Measurements from ENCODE around the gene GMEB2. TPM values are rescaled to one million over a fixed set of nuclear protein-coding genes. Genes with fewer than 3 reads are reported as not detected.

The GMEB2 gene
- total RNA-seq, 1 donor, result 9.4 TPM

DNA sequence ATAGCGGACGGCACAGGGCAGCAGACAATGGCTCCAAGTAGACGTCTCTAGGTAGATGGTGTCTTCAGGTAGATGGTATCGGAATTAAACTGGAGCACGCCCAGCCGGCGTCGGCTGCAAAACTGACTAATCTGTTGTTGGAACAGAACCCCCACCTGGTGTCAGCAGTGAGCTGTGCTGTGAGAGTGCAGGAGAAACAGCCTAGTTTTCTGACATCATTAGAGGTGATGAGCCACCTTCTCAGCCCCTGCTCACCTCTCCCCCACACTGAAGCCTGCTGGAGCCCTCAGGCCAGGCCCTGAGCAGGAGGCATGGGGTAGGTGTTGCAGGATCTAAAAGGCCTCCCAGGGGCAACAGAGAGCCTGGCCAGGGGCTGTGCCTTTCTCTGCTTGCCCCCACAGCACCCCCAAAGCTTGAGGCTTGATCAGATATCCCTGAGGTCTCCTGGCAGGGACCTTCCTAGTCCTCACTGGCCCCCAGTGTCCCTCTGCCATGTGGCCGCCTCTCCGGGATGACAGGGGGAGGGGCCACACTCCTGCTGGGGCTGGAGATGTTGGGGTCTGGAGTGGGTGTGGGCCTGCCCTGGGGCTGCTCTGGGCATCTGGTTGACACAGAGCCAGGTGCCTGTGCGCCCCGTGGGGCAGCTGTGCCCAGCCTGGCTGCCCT is 46.0 kb downstream of the GMEB2 start:
- Histone ChIP-seq H4K20me1 (ENCODE audit: insufficient read depth, low read length) (no peaks in the 10 kb centered on the region), H3K27ac (ENCODE audit: low read depth, low read length) (no peak overlapping the region), H3K4me1 (ENCODE audit: insufficient read depth, low read length) (no peaks in the 10 kb centered on the region), H3K27me3 (ENCODE audit: insufficient read depth, low read length) (peaks cover 3% of the 10 kb centered on the region), H3K36me3 (ENCODE audit: insufficient read depth, low read length) (no peaks in the 10 kb centered on the region), H3K9me3 (ENCODE audit: low read depth, low read length) (no peaks in the 10 kb centered on the region), H3K4me2 (ENCODE audit: insufficient read depth, low read length) (no peak overlapping the region), H2AFZ (ENCODE audit: low read length) (no peak overlapping the region), H3K4me3 (ENCODE audit: insufficient read depth, low read length) (no peak overlapping the region), H3K79me2 (ENCODE audit: insufficient read depth, low read length) (no peaks in the 10 kb centered on the region)
- TF ChIP-seq, protein P1, sequence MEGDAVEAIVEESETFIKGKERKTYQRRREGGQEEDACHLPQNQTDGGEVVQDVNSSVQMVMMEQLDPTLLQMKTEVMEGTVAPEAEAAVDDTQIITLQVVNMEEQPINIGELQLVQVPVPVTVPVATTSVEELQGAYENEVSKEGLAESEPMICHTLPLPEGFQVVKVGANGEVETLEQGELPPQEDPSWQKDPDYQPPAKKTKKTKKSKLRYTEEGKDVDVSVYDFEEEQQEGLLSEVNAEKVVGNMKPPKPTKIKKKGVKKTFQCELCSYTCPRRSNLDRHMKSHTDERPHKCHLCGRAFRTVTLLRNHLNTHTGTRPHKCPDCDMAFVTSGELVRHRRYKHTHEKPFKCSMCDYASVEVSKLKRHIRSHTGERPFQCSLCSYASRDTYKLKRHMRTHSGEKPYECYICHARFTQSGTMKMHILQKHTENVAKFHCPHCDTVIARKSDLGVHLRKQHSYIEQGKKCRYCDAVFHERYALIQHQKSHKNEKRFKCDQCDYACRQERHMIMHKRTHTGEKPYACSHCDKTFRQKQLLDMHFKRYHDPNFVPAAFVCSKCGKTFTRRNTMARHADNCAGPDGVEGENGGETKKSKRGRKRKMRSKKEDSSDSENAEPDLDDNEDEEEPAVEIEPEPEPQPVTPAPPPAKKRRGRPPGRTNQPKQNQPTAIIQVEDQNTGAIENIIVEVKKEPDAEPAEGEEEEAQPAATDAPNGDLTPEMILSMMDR (IDR thresholded peaks at IDR 0.05; ENCODE audit: extremely low read depth, low read depth, low read length), result peak; percentile 47
- DNase-seq (ENCODE audit: insufficient read length, low spot score, missing footprints), result peak; percentile 92

- Histone ChIP-seq H3K4me2 (ENCODE audit: insufficient read depth, low read length) (no peak overlapping the region), H3K36me3 (ENCODE audit: insufficient read depth, low read length) (no peaks in the 10 kb centered on the region), H2AFZ (ENCODE audit: low read length) (no peak overlapping the region), H3K4me3 (ENCODE audit: insufficient read depth, low read length) (no peak overlapping the region), H3K4me1 (ENCODE audit: insufficient read depth, low read length) (peaks cover 15% of the 10 kb centered on the region), H3K79me2 (ENCODE audit: insufficient read depth, low read length) (no peaks in the 10 kb centered on the region), H3K9me3 (ENCODE audit: low read depth, low read length) (no peaks in the 10 kb centered on the region), H4K20me1 (ENCODE audit: insufficient read depth, low read length) (no peaks in the 10 kb centered on the region), H3K27me3 (ENCODE audit: insufficient read depth, low read length) (peaks cover 3% of the 10 kb centered on the region), H3K27ac (ENCODE audit: low read depth, low read length) (no peak overlapping the region)
- TF ChIP-seq, protein P1 (IDR thresholded peaks at IDR 0.05; ENCODE audit: extremely low read depth, low read depth, low read length), result no peak
- no peak for DNase-seq (ENCODE audit: insufficient read length, low spot score, missing footprints)
These were observed 47.7 kb downstream of the GMEB2 start for GRCh38 chr20:63579017-63579694.

DNA sequence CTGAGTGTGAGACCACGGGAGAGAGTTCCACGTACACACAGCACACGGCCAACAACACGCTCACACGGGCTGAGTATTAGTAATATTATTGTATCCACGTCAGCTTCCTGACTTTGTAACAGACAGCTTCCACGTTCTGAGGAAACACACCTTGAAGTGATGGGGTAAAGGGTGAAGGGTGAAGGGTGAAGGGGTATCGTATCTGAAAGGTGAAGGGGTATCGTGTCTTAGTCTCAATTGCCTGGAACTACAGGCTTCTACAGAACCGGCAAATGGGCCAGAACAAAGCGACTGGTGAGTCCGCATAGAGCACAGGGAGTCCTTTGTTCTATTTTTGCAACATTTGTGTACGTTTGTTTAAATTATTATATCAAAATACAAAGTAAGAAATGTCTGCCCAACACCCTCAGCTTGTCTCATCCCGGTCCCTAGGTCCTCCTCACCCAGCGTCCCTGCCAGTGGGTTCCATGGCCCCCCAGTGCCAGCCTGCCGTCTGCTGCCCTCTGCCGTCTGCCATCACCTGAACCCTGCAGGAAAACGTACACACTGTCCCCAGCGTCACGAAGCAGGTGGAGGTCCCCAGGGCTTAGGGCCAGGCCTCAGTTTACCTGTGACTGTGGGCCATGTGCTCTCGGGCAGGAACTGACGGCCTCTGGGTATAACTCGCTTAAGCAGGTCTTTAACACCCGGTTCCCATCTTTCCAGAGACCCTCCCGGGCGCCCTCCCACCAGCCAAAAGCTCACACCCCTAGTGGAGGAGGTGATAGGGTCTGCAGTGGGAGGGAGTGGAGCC is 48.5 kb downstream of the GMEB2 start:
- H2AFZ ChIP-seq (ENCODE audit: low read length), result no peak overlapping the region
- H3K27ac ChIP-seq (ENCODE audit: low read depth, low read length), result no peak overlapping the region
- H3K79me2 ChIP-seq (ENCODE audit: insufficient read depth, low read length), result peaks cover 2% of the 10 kb centered on the region
- H3K4me3 ChIP-seq (ENCODE audit: insufficient read depth, low read length), result no peak overlapping the region
- no peaks in the 10 kb centered on the region for H3K36me3 ChIP-seq (ENCODE audit: insufficient read depth, low read length)
- H3K9me3 ChIP-seq (ENCODE audit: low read depth, low read length), result no peaks in the 10 kb centered on the region
- TF ChIP-seq, protein P1 (IDR thresholded peaks at IDR 0.05; ENCODE audit: extremely low read depth, low read depth, low read length), result no peak
- H4K20me1 ChIP-seq (ENCODE audit: insufficient read depth, low read length), result no peaks in the 10 kb centered on the region
- H3K4me2 ChIP-seq (ENCODE audit: insufficient read depth, low read length), result no peak overlapping the region
- peaks cover 16% of the 10 kb centered on the region for H3K4me1 ChIP-seq (ENCODE audit: insufficient read depth, low read length)
- no peak for DNase-seq (ENCODE audit: insufficient read length, low spot score, missing footprints)
- peaks cover 3% of the 10 kb centered on the region for H3K27me3 ChIP-seq (ENCODE audit: insufficient read depth, low read length)
